SK-N-SH treated with all-trans-retinoic acid at 6 μM for 48 hours (cell line): ENCODE measurements around the gene HEATR1.

Source experiments
- ATAC-seq: fragments of 200-7000 bp; cut with Tn5 transposase; 3 replicates; pipeline ENCODE4 v1.9.1; 2020; ENCODE audit warnings: mild to moderate bottlenecking, moderate library complexity
- ARNTL ChIP-seq: fragments of 450-650 bp; formaldehyde crosslinking; IDR thresholded peaks from 2 replicates; pipeline ENCODE4 v1.5.0; 2020; ENCODE audit warnings: low read depth, mild to moderate bottlenecking, moderate library complexity, borderline replicate concordance
- GLIS3 ChIP-seq: fragments of 250-450 bp; sonication (Bioruptor Pico); IDR thresholded peaks from 2 replicates; pipeline ENCODE4 v1.5.0; 2020; ENCODE audit warnings: mild to moderate bottlenecking, moderate library complexity
- ISL1 ChIP-seq: fragments of 250-450 bp; sonication (Bioruptor Pico); IDR thresholded peaks from 2 replicates; pipeline ENCODE4 v2.1.2; 2022; ENCODE audit warnings: mild to moderate bottlenecking, moderate library complexity
- OSR1 ChIP-seq: fragments of 250-450 bp; sonication (Bioruptor Pico); IDR thresholded peaks from 2 replicates; pipeline ENCODE4 v1.8.0; 2022; ENCODE audit warnings: moderate library complexity, mild to moderate bottlenecking, inconsistent platforms
- RARB ChIP-seq: fragments of 250-450 bp; sonication (Bioruptor Pico); IDR thresholded peaks from 2 replicates; pipeline ENCODE4 v1.8.0; 2021; ENCODE audit warnings: mild to moderate bottlenecking, moderate library complexity
- SNAI2 ChIP-seq: fragments of 250-450 bp; sonication (Bioruptor Pico); IDR thresholded peaks from 2 replicates; pipeline ENCODE4 v1.5.0; 2020; ENCODE audit warnings: mild to moderate bottlenecking, moderate library complexity
- TOX ChIP-seq: fragments of 250-450 bp; sonication (Bioruptor Pico); IDR thresholded peaks from 2 replicates; pipeline ENCODE4 v1.8.0; 2021; ENCODE audit warnings: mild to moderate bottlenecking, moderate library complexity, borderline replicate concordance
- ZC3H10 ChIP-seq: fragments of 250-450 bp; sonication (Bioruptor Pico); IDR thresholded peaks from 2 replicates; pipeline ENCODE4 v1.5.1; 2021; ENCODE audit warnings: mild to moderate bottlenecking, moderate library complexity
- ZFP3 ChIP-seq: fragments of 250-450 bp; sonication (Bioruptor Pico); IDR thresholded peaks from 2 replicates; pipeline ENCODE4 v1.5.0; 2020; ENCODE audit warnings: mild to moderate bottlenecking, moderate library complexity
- ZFP30 ChIP-seq: fragments of 450-650 bp; formaldehyde crosslinking; IDR thresholded peaks from 2 replicates; pipeline ENCODE4 v1.5.0; 2022; ENCODE audit warnings: mild to moderate bottlenecking, moderate library complexity
- ZNF70 ChIP-seq: fragments of 450-650 bp; formaldehyde crosslinking; IDR thresholded peaks from 2 replicates; pipeline ENCODE4 v1.5.0; 2020; ENCODE audit warnings: mild to moderate bottlenecking, moderate library complexity
- ZNF8 ChIP-seq: fragments of 450-650 bp; formaldehyde crosslinking; IDR thresholded peaks from 2 replicates; pipeline ENCODE4 v1.5.0; 2020; ENCODE audit warnings: mild to moderate bottlenecking, moderate library complexity
- TF ChIP-seq, protein P1 (sequence below): fragments of 250-450 bp; sonication (Bioruptor Pico); IDR thresholded peaks from 2 replicates; pipeline ENCODE4 v1.8.0; 2020; ENCODE audit warnings: mild to moderate bottlenecking, moderate library complexity, borderline replicate concordance
- TF ChIP-seq, protein P2 (sequence below): fragments of 250-450 bp; sonication (Bioruptor Pico); IDR thresholded peaks from 2 replicates; pipeline ENCODE4 v1.8.0; 2021; ENCODE audit warnings: low read depth, mild to moderate bottlenecking, moderate library complexity, borderline replicate concordance
- TF ChIP-seq, protein P3 (sequence below): fragments of 250-450 bp; sonication (Bioruptor Pico); IDR thresholded peaks from 2 replicates; pipeline ENCODE4 v1.5.0; 2020; ENCODE audit warnings: mild to moderate bottlenecking, moderate library complexity
- TF ChIP-seq, protein P4 (sequence below): fragments of 250-450 bp; sonication (Bioruptor Pico); IDR thresholded peaks from 2 replicates; pipeline ENCODE4 v1.5.1; 2020; ENCODE audit warnings: low read depth, mild to moderate bottlenecking, moderate library complexity

HEATR1 gene

DNA sequence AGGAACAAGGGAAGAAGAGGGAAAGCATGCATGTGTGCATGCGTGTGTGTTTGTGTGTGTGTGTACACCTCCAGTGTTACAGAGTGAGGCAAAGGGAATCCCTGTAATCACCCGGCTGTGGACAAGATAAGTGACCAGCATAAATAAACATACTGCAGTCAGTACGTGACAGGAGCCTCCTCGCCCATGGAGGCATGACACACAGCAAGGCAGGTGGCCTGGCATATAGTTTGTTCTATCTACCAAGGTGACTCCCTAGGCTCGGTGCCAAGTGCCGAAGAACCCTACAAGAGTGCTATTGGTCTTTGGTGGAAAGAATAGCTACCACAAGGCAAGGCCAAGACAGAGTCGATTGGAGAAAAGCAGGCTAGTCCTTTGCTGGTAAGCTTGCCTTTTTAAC lies 31.7 kb upstream of the HEATR1 start:
- no peak for ATAC-seq
- no peak for TF ChIP-seq RARB (CRISPR knock-in tag)
- TF ChIP-seq, protein P1, sequence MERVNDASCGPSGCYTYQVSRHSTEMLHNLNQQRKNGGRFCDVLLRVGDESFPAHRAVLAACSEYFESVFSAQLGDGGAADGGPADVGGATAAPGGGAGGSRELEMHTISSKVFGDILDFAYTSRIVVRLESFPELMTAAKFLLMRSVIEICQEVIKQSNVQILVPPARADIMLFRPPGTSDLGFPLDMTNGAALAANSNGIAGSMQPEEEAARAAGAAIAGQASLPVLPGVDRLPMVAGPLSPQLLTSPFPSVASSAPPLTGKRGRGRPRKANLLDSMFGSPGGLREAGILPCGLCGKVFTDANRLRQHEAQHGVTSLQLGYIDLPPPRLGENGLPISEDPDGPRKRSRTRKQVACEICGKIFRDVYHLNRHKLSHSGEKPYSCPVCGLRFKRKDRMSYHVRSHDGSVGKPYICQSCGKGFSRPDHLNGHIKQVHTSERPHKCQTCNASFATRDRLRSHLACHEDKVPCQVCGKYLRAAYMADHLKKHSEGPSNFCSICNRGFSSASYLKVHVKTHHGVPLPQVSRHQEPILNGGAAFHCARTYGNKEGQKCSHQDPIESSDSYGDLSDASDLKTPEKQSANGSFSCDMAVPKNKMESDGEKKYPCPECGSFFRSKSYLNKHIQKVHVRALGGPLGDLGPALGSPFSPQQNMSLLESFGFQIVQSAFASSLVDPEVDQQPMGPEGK (CRISPR knock-in tag): no peak
- TF ChIP-seq, protein P2, sequence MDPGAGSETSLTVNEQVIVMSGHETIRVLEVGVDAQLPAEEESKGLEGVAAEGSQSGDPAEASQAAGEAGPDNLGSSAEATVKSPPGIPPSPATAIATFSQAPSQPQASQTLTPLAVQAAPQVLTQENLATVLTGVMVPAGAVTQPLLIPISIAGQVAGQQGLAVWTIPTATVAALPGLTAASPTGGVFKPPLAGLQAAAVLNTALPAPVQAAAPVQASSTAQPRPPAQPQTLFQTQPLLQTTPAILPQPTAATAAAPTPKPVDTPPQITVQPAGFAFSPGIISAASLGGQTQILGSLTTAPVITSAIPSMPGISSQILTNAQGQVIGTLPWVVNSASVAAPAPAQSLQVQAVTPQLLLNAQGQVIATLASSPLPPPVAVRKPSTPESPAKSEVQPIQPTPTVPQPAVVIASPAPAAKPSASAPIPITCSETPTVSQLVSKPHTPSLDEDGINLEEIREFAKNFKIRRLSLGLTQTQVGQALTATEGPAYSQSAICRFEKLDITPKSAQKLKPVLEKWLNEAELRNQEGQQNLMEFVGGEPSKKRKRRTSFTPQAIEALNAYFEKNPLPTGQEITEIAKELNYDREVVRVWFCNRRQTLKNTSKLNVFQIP: no peak

DNA sequence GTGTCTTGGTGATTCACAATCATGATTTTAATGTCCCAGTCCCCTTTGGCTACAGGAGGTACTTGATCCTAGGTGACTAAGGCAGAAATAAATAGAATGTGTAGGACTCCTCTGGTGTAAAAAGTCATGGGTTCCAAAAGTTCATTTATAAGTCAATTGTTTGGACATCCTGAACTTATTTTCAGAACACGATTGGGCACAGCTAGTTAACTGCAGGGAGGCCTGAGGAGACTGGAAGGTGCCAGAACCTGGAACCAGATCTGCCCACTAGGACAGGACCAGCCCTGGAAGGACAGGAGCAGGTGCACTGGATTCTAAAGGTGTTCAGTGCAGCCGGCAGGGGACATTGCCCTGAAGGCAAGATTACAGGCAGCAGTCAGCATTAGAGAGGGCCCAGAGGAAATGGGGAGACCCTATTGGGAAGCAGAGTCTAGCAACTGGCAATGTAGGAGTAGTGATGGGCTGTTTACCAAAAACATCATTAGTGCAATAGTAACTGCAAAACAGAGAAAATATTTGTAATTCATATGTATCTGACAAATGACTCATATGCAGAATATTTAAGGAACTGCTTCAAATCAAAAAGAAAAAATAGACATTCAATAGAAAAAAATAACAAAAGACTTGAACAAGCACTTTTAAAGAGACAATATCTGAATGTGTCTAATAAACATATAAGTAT lies 23.6 kb upstream of the HEATR1 start:
- TF ChIP-seq GLIS3 (CRISPR knock-in tag): no peak
- TF ChIP-seq ZFP3 (CRISPR knock-in tag): no peak
- TF ChIP-seq, protein P3, sequence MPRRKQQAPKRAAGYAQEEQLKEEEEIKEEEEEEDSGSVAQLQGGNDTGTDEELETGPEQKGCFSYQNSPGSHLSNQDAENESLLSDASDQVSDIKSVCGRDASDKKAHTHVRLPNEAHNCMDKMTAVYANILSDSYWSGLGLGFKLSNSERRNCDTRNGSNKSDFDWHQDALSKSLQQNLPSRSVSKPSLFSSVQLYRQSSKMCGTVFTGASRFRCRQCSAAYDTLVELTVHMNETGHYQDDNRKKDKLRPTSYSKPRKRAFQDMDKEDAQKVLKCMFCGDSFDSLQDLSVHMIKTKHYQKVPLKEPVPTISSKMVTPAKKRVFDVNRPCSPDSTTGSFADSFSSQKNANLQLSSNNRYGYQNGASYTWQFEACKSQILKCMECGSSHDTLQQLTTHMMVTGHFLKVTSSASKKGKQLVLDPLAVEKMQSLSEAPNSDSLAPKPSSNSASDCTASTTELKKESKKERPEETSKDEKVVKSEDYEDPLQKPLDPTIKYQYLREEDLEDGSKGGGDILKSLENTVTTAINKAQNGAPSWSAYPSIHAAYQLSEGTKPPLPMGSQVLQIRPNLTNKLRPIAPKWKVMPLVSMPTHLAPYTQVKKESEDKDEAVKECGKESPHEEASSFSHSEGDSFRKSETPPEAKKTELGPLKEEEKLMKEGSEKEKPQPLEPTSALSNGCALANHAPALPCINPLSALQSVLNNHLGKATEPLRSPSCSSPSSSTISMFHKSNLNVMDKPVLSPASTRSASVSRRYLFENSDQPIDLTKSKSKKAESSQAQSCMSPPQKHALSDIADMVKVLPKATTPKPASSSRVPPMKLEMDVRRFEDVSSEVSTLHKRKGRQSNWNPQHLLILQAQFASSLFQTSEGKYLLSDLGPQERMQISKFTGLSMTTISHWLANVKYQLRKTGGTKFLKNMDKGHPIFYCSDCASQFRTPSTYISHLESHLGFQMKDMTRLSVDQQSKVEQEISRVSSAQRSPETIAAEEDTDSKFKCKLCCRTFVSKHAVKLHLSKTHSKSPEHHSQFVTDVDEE: no peak
- no peak for TF ChIP-seq ZNF8 (CRISPR knock-in tag)
- no peak for TF ChIP-seq ZNF70 (CRISPR knock-in tag)
- TF ChIP-seq OSR1 (CRISPR knock-in tag): no peak
- TF ChIP-seq TOX: no peak
- TF ChIP-seq RARB (CRISPR knock-in tag): no peak
- TF ChIP-seq SNAI2: no peak
- TF ChIP-seq, protein P2: no peak
- TF ChIP-seq, protein P4, sequence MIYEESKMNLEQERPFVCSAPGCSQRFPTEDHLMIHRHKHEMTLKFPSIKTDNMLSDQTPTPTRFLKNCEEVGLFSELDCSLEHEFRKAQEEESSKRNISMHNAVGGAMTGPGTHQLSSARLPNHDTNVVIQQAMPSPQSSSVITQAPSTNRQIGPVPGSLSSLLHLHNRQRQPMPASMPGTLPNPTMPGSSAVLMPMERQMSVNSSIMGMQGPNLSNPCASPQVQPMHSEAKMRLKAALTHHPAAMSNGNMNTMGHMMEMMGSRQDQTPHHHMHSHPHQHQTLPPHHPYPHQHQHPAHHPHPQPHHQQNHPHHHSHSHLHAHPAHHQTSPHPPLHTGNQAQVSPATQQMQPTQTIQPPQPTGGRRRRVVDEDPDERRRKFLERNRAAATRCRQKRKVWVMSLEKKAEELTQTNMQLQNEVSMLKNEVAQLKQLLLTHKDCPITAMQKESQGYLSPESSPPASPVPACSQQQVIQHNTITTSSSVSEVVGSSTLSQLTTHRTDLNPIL (CRISPR knock-in tag): no peak
- TF ChIP-seq ZC3H10 (CRISPR knock-in tag): no peak
- no peak for TF ChIP-seq ZFP30

DNA sequence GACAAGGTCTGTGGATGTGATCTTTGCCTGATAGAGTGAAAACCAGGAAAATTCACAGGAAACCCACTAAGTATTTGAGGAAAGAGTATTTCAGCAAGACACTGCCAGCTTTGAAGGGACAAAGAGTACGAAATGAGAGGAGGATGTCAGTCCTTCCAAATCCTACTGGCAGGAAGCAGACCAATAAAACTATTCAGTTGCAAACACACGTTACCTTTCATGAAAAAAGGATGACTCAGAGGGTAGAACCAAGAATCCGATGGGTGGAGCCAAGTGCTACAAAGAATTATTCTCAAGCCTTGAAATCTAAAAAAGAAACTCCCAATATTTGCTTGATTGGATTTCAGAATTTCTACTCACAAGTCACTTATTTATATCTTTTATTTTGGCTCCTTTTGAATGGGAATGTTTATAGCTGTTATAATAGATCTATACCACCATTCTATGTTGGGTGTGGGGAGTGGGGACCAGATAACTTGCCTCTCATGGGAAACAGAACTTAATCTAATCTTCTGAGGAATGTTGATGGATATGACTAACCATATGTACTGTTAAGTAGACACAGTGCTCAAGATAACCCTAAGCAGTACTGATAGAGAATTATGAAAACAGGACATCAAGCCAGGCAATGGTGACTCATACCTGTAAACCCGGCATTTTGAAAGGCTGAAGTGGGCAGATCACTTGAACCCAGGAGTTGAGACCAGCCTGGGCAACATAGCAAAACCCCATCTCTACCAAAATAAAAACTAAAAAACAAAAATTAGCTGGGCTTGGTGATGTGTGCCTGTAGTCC lies 19.3 kb upstream of the HEATR1 start:
- no peak for ATAC-seq
- 0 out of 2 replicates have a peak, but pooled peaks have one; percentile 7 for TF ChIP-seq ZFP3 (CRISPR knock-in tag)
- peak; percentile 96 for TF ChIP-seq ISL1 (CRISPR knock-in tag)
- TF ChIP-seq, protein P4 (CRISPR knock-in tag): peak; percentile 62; the same call in 1 of the 2 replicates
- TF ChIP-seq, protein P2: no peak
- no peak for TF ChIP-seq ZC3H10 (CRISPR knock-in tag)
- TF ChIP-seq ARNTL (CRISPR knock-in tag): no peak

More for the DNA sequence above, 23.6 kb upstream of the HEATR1 start:
- ATAC-seq: no peak
